ENCODE data around the gene CD99.

CD99 gene

GRCh38 chrX:2693113-2694002 lies 2.3 kb downstream of the CD99 start:
- no peak for TF ChIP-seq CTCF (IDR thresholded peaks at IDR 0.05; ENCODE audit: low read depth, low read length, missing control alignments)
- peaks cover 8% of the 10 kb centered on the region for H3K36me3 ChIP-seq (replicated peaks)
- no peak overlapping the region for H3K27ac ChIP-seq
- DNase-seq = no peak
- H3K4me3 ChIP-seq (ENCODE audit: low read depth, low read length) = peak overlapping the region; percentile 76
- in situ Hi-C loops (cut with HindIII; ENCODE audit: low pct_ligation_motif_present, low sequenced_read_pairs) = no loop called here
- no peaks in the 10 kb centered on the region for H3K27me3 ChIP-seq (replicated peaks)

GRCh38 chrX:2694914-2695267 lies 3.8 kb downstream of the CD99 start:
- H3K36me3 ChIP-seq (replicated peaks) = peaks cover 8% of the 10 kb centered on the region
- DNase-seq = no peak
- no peak overlapping the region for H3K4me3 ChIP-seq (ENCODE audit: low read depth, low read length)
- TF ChIP-seq CTCF (IDR thresholded peaks at IDR 0.05; ENCODE audit: low read depth, low read length, missing control alignments) = no peak
- peak overlapping the region; percentile 33 for H3K27ac ChIP-seq
- in situ Hi-C loops (cut with HindIII; ENCODE audit: low pct_ligation_motif_present, low sequenced_read_pairs) = no loop called here
- H3K27me3 ChIP-seq (replicated peaks) = no peaks in the 10 kb centered on the region

- peak; percentile 84 for DNase-seq
- Histone ChIP-seq H3K36me3 (replicated peaks) (peaks cover 12% of the 10 kb centered on the region), H3K4me3 (ENCODE audit: low read depth, low read length) (no peak overlapping the region), H3K27ac (peak overlapping the region; percentile 45), H3K27me3 (replicated peaks) (no peaks in the 10 kb centered on the region)
- TF ChIP-seq CTCF (IDR thresholded peaks at IDR 0.05; ENCODE audit: low read depth, low read length, missing control alignments) = no peak
- in situ Hi-C loops (cut with HindIII; ENCODE audit: low pct_ligation_motif_present, low sequenced_read_pairs) = no loop called here
These were observed 5.7 kb downstream of the CD99 start for GRCh38 chrX:2696698-2697215.

- in situ Hi-C loops (cut with HindIII; ENCODE audit: low pct_ligation_motif_present, low sequenced_read_pairs) = no loop called here
- H3K27me3 ChIP-seq (replicated peaks) = no peaks in the 10 kb centered on the region
- no peak for DNase-seq
- TF ChIP-seq CTCF (IDR thresholded peaks at IDR 0.05; ENCODE audit: low read depth, low read length, missing control alignments) = no peak
- H3K36me3 ChIP-seq (replicated peaks) = peaks cover 12% of the 10 kb centered on the region
- no peak overlapping the region for H3K4me3 ChIP-seq (ENCODE audit: low read depth, low read length)
- peak overlapping the region; percentile 45 for H3K27ac ChIP-seq
These were observed 6.2 kb downstream of the CD99 start for GRCh38 chrX:2697306-2697705.

- peaks cover 12% of the 10 kb centered on the region for H3K36me3 ChIP-seq (replicated peaks)
- in situ Hi-C loops (cut with HindIII; ENCODE audit: low pct_ligation_motif_present, low sequenced_read_pairs) = no loop called here
These were observed 6.7 kb downstream of the CD99 start for GRCh38 chrX:2697741-2698299.

More at GRCh38 chrX:2697741-2698299, 6.7 kb downstream of the CD99 start:
- Histone ChIP-seq H3K27me3 (replicated peaks) (no peaks in the 10 kb centered on the region), H3K4me3 (ENCODE audit: low read depth, low read length) (no peak overlapping the region), H3K27ac (no peak overlapping the region)
- TF ChIP-seq CTCF (IDR thresholded peaks at IDR 0.05; ENCODE audit: low read depth, low read length, missing control alignments) = no peak
- DNase-seq = no peak

Data from brain microvascular endothelial cell (primary cell).